Lung (tissue), 12 donors: ENCODE data around the gene ATP23. TPM values are rescaled to one million over a fixed set of nuclear protein-coding genes. Genes with fewer than 3 reads are reported as not detected.

Experiments
- ATAC-seq: fragments of 200-7000 bp; cut with Tn5 transposase; one replicate; pipeline ENCODE4 v1.9.1; 2020; ENCODE audit warnings: moderate number of reproducible peaks; ENCODE audit not compliant: insufficient read depth, low FRiP score
- DNase-seq, 3 donors: peaks; one replicate each; pipeline ENCODE4 v3.0.0-alpha.2; 2013 to 2017
- H3K27ac ChIP-seq, 2 donors: one replicate each; pipeline ENCODE4 v1.5.1; 2013; ENCODE audit warnings: mild to moderate bottlenecking in 2 of 2, moderate library complexity in 2 of 2, control low read depth in 1 of 2, inconsistent platforms in 1 of 2, low read depth in 1 of 2, low read length in 1 of 2
- H3K27me3 ChIP-seq, 3 donors: one replicate each; pipeline ENCODE4 v1.5.1; 2013; ENCODE audit warnings: low read length in 2 of 3; ENCODE audit not compliant: control insufficient read depth in 3 of 3, insufficient read depth in 3 of 3
- H3K36me3 ChIP-seq, 4 donors: one replicate each; pipeline ENCODE4 v1.5.1; 2013; ENCODE audit warnings: low read length in 4 of 4, mild to moderate bottlenecking in 1 of 4, moderate library complexity in 1 of 4; ENCODE audit not compliant: control insufficient read depth in 4 of 4, insufficient read depth in 4 of 4
- H3K4me1 ChIP-seq, 5 donors: one replicate each; pipeline ENCODE4 v1.5.1; 2013; ENCODE audit warnings: low read length in 5 of 5, mild to moderate bottlenecking in 2 of 5, moderate library complexity in 1 of 5; ENCODE audit not compliant: control insufficient read depth in 5 of 5, insufficient read depth in 5 of 5
- H3K4me3 ChIP-seq: one replicate; pipeline ENCODE4 v1.5.1; 2013; ENCODE audit warnings: mild to moderate bottlenecking, control low read depth, moderate library complexity
- H3K9ac ChIP-seq, 2 donors: one replicate each; pipeline ENCODE4 v1.5.1; 2013; ENCODE audit warnings: low read length in 2 of 2, control low read depth in 1 of 2; ENCODE audit not compliant: insufficient read depth in 1 of 2
- H3K9me3 ChIP-seq, 4 donors: one replicate each; pipeline ENCODE4 v1.5.1; 2013; ENCODE audit warnings: low read length in 3 of 4, mild to moderate bottlenecking in 1 of 4, moderate library complexity in 1 of 4; ENCODE audit not compliant: control insufficient read depth in 4 of 4, insufficient read depth in 3 of 4
- CTCF ChIP-seq: IDR thresholded peaks from 2 replicates; pipeline ENCODE4 v1.5.1; 2012; ENCODE audit warnings: mild to moderate bottlenecking; ENCODE audit errors: control extremely low read depth, extremely low read depth
- WGBS, 2 donors: extraction: QIAGEN DNeasy Blood & Tissue Kit; methylation state at CpG; one replicate each; pipeline ENCODE4 v1.1.7; 2013; 5-methylcytosine and 5-hydroxymethylcytosine counted together
- polyA plus RNA-seq, 2 donors: library from polyadenylated mRNA; stranded (reverse); fragments of 200-250 nt; gene quantifications; one replicate each; pipeline ENCODE4 v1.2.1, GENCODE V29; 2013
- total RNA-seq, 2 donors: library from RNA; depleted of rRNA in 1 of 2; stranded (reverse); fragments of >200 nt in 1 of 2; gene quantifications; one replicate each; pipeline ENCODE4 v1.2.1, GENCODE V29; 2014 to 2021
- donor health status: control.
- donor health status: control.
- donor health status: Bipolar disorder and iron deficiency.
- donor health status: healthy.
- donor health status: DM: yes; HTN: yes; CAD: no.

Gene ATP23
- total and polyA plus RNA-seq, 4 donors = 3.6 to 6.9 (median 5.9) TPM

GRCh38 chr12:57989838-57990237 lies 48.5 kb downstream of the ATP23 start:
- no peak for TF ChIP-seq CTCF
- Histone ChIP-seq H3K27ac (no peak overlapping the region), H3K36me3 (no peaks in the 10 kb centered on the region), H3K27me3 (no peaks in the 10 kb centered on the region), H3K4me3 (no peak overlapping the region), H3K9me3 (peaks cover 0 to 2% (median 0%) of the 10 kb centered on the region in 4 donors), H3K4me1 (peaks cover 0 to 6% (median 0%) of the 10 kb centered on the region in 5 donors), H3K9ac (no peak overlapping the region)
- ATAC-seq (no peak), DNase-seq (no peak)

DNA sequence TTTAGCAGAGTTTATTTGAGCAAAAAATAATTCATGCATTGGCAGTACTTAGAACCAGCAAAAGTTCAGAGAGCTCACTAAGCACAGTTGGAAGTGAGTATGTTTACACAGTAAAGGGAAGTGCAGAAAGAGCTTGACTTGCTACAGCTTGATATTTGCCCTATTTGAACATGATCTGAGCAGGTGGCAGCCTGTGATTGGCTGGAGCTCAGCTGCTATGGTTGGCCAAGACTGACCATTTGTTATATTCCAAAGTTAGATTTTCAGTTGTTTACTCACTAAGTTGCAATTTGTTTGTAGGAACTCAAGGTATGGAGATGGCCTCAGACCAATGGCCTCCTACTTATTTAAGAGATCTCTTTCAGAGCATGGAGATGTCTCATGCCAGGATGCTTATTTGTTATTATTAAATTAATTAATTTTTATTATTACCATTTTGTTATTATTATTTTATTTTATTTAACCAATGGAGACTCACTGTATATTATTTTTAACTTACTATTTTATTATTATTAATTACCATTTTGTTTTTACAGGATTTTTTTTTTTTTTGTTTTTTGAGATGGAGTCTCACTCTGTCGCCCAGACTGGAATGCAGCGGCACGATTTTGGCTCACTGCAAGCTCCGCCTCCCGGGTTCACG lies 49.0 kb downstream of the ATP23 start:
- DNase-seq (no peak), ATAC-seq (no peak)
- TF ChIP-seq CTCF = no peak
- 96 to 98% methylated on average over 6 of the region's 6 CpGs for WGBS, 2 donors
- Histone ChIP-seq H3K27me3 (no peaks in the 10 kb centered on the region), H3K36me3 (no peaks in the 10 kb centered on the region), H3K4me1 (peaks cover 0 to 6% (median 0%) of the 10 kb centered on the region in 5 donors), H3K9ac (no peak overlapping the region), H3K27ac (no peak overlapping the region), H3K4me3 (no peak overlapping the region), H3K9me3 (peaks cover 0 to 2% (median 0%) of the 10 kb centered on the region in 4 donors)

DNA sequence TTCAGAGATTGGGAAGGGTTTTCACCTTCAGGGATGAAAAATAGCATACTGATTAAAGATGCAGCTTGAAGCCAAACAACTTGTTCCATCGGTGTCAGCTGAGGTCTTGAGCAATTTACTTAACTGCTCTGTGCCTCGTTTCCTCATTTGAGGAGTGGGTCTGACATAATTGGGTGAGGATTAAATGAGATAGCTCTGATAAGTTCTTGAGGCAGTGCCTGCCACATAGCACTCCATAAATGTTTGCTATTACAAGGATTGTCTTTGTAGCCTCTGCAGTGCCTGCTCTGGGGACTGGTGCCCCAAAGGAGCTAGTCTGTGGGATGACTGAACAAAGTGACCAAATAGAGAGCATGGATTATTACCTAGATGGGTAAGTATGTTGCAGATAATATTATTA lies 50.6 kb downstream of the ATP23 start:
- Histone ChIP-seq H3K27me3 (no peaks in the 10 kb centered on the region), H3K9me3 (peaks cover 0 to 3% (median 0%) of the 10 kb centered on the region in 4 donors), H3K36me3 (no peaks in the 10 kb centered on the region), H3K9ac (no peak overlapping the region), H3K27ac (no peak overlapping the region), H3K4me1 (peaks cover 0 to 3% (median 0%) of the 10 kb centered on the region in 5 donors), H3K4me3 (no peak overlapping the region)
- no peak for TF ChIP-seq CTCF
- 64 to 67% methylated on average over 2 of the region's 2 CpGs for WGBS, 2 donors
- ATAC-seq = no peak
- no peak for DNase-seq

- DNase-seq (peak in 1 of 3 donors; percentile 47), ATAC-seq (no peak)
- no peak for TF ChIP-seq CTCF
- no peak overlapping the region for H3K9ac ChIP-seq
- H3K36me3 ChIP-seq = no peaks in the 10 kb centered on the region
- H3K4me1 ChIP-seq = no peaks in the 10 kb centered on the region
- no peak overlapping the region for H3K4me3 ChIP-seq
- WGBS, 2 donors = 88 to 94% methylated on average over 1 of the region's 1 CpG
- peaks cover 0 to 13% (median 3%) of the 10 kb centered on the region in 4 donors for H3K9me3 ChIP-seq
- H3K27ac ChIP-seq = no peak overlapping the region
- no peaks in the 10 kb centered on the region for H3K27me3 ChIP-seq
These were observed 51.7 kb downstream of the ATP23 start for GRCh38 chr12:57993030-57993429.
